Skeletal muscle tissue (tissue), 4 donors: ENCODE data around the gene HS3ST3A1. TPM values are rescaled to one million over a fixed set of nuclear protein-coding genes. Genes with fewer than 3 reads are reported as not detected.

ENCODE experiments used
- H3K27ac ChIP-seq: one replicate; pipeline ENCODE4 v1.7.0; 2013; ENCODE audit warnings: mild to moderate bottlenecking, low read depth, low read length, inconsistent platforms
- H3K27me3 ChIP-seq, 3 donors: one replicate each; pipeline ENCODE4 v1.7.0; 2013; ENCODE audit warnings: low read length in 3 of 3; ENCODE audit not compliant: control insufficient read depth in 3 of 3, insufficient read depth in 3 of 3
- H3K36me3 ChIP-seq, 3 donors: one replicate each; pipeline ENCODE4 v1.7.0; 2013; ENCODE audit warnings: low read length in 3 of 3; ENCODE audit not compliant: control insufficient read depth in 3 of 3, insufficient read depth in 3 of 3
- H3K4me1 ChIP-seq, 3 donors: one replicate each; pipeline ENCODE4 v1.7.0; 2013; ENCODE audit warnings: low read length in 3 of 3, mild to moderate bottlenecking in 3 of 3; ENCODE audit not compliant: control insufficient read depth in 3 of 3, insufficient read depth in 3 of 3
- H3K4me3 ChIP-seq, 3 donors: one replicate each; pipeline ENCODE4 v1.7.0; 2013; ENCODE audit warnings: low read length in 3 of 3
- H3K9ac ChIP-seq, 3 donors: one replicate each; pipeline ENCODE4 v1.7.0; 2013; ENCODE audit warnings: low read length in 3 of 3, mild to moderate bottlenecking in 3 of 3, moderate library complexity in 2 of 3, low read depth in 1 of 3
- H3K9me3 ChIP-seq, 3 donors: one replicate each; pipeline ENCODE4 v1.7.0; 2013; ENCODE audit warnings: low read length in 3 of 3; ENCODE audit not compliant: control insufficient read depth in 3 of 3
- total RNA-seq: library from RNA; depleted of rRNA; stranded (reverse); fragments of >200 nt; gene quantifications from one replicate; pipeline ENCODE4 v1.2.3, GENCODE V29; 2014
- donor health status: Osteomylitis.

HS3ST3A1 gene
- total RNA-seq, 1 donor from 2014 or later: 2.1 TPM

- H3K27me3 ChIP-seq: no peaks in the 10 kb centered on the region
- H3K9me3 ChIP-seq: peaks cover 4 to 11% (median 5%) of the 10 kb centered on the region in 3 donors
- no peak overlapping the region for H3K27ac ChIP-seq
Observed at GRCh38 chr17:13485327-13485726, 116.4 kb downstream of the HS3ST3A1 start.

GRCh38 chr17:13484020-13484419, 117.7 kb downstream of the HS3ST3A1 start:
- Histone ChIP-seq H3K36me3 (no peaks in the 10 kb centered on the region), H3K4me3 (no peak overlapping the region)

More at GRCh38 chr17:13485327-13485726, 116.4 kb downstream of the HS3ST3A1 start:
- no peaks in the 10 kb centered on the region for H3K4me1 ChIP-seq
- H3K36me3 ChIP-seq: no peaks in the 10 kb centered on the region
- H3K4me3 ChIP-seq: no peak overlapping the region
- no peak overlapping the region for H3K9ac ChIP-seq

GRCh38 chr17:13480877-13481276, 120.9 kb downstream of the HS3ST3A1 start:
- Histone ChIP-seq H3K27me3 (no peaks in the 10 kb centered on the region), H3K9ac (no peak overlapping the region), H3K4me3 (no peak overlapping the region), H3K27ac (no peak overlapping the region), H3K9me3 (peaks cover 4 to 11% (median 5%) of the 10 kb centered on the region in 3 donors), H3K4me1 (no peaks in the 10 kb centered on the region), H3K36me3 (no peaks in the 10 kb centered on the region)

More at GRCh38 chr17:13484020-13484419, 117.7 kb downstream of the HS3ST3A1 start:
- Histone ChIP-seq H3K27ac (no peak overlapping the region), H3K9me3 (peaks cover 4 to 11% (median 5%) of the 10 kb centered on the region in 3 donors), H3K4me1 (no peaks in the 10 kb centered on the region), H3K27me3 (no peaks in the 10 kb centered on the region), H3K9ac (no peak overlapping the region)

GRCh38 chr17:13478326-13478830, 123.4 kb downstream of the HS3ST3A1 start:
- Histone ChIP-seq H3K36me3 (no peaks in the 10 kb centered on the region), H3K9ac (no peak overlapping the region), H3K27ac (no peak overlapping the region), H3K4me1 (no peaks in the 10 kb centered on the region), H3K4me3 (no peak overlapping the region), H3K27me3 (no peaks in the 10 kb centered on the region), H3K9me3 (peaks cover 4 to 11% (median 5%) of the 10 kb centered on the region in 3 donors)

DNA sequence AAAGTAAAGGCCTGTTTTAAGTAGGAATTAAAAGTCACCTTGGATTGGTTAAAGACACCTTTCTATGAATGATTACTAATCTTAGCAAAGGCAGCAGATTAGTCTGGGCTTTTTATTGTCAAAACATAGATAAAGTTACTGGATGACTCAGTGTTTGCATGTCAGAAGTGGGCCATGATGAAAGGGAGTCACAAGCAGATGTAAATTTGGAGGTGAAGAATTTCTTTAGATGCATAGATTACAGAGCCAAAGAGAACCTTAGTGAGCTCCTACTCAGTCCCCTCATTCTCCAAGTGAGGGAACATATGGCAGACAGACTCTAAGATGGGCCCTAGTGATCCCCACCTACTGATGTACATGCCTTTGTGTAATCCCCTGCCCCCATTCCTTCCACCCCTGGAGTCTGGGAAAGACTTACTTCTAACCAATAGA, 124.5 kb downstream of the HS3ST3A1 start:
- Histone ChIP-seq H3K9ac (no peak overlapping the region), H3K9me3 (peaks cover 4 to 11% (median 5%) of the 10 kb centered on the region in 3 donors), H3K27ac (no peak overlapping the region), H3K4me3 (no peak overlapping the region), H3K4me1 (no peaks in the 10 kb centered on the region), H3K36me3 (no peaks in the 10 kb centered on the region), H3K27me3 (no peaks in the 10 kb centered on the region)

- Histone ChIP-seq H3K27me3 (no peaks in the 10 kb centered on the region), H3K27ac (no peak overlapping the region), H3K4me3 (no peak overlapping the region), H3K4me1 (no peaks in the 10 kb centered on the region), H3K36me3 (no peaks in the 10 kb centered on the region), H3K9ac (no peak overlapping the region), H3K9me3 (peaks cover 4 to 11% (median 5%) of the 10 kb centered on the region in 3 donors)
Observed at GRCh38 chr17:13476720-13477119, 125.0 kb downstream of the HS3ST3A1 start.

- no peak overlapping the region for H3K9ac ChIP-seq
- H3K27me3 ChIP-seq: no peaks in the 10 kb centered on the region
- H3K4me1 ChIP-seq: no peaks in the 10 kb centered on the region
- H3K27ac ChIP-seq: no peak overlapping the region
- peaks cover 0 to 3% (median 0%) of the 10 kb centered on the region in 3 donors for H3K9me3 ChIP-seq
- H3K36me3 ChIP-seq: no peaks in the 10 kb centered on the region
- H3K4me3 ChIP-seq: no peak overlapping the region
Observed at GRCh38 chr17:13475574-13476223, 126.0 kb downstream of the HS3ST3A1 start.

DNA sequence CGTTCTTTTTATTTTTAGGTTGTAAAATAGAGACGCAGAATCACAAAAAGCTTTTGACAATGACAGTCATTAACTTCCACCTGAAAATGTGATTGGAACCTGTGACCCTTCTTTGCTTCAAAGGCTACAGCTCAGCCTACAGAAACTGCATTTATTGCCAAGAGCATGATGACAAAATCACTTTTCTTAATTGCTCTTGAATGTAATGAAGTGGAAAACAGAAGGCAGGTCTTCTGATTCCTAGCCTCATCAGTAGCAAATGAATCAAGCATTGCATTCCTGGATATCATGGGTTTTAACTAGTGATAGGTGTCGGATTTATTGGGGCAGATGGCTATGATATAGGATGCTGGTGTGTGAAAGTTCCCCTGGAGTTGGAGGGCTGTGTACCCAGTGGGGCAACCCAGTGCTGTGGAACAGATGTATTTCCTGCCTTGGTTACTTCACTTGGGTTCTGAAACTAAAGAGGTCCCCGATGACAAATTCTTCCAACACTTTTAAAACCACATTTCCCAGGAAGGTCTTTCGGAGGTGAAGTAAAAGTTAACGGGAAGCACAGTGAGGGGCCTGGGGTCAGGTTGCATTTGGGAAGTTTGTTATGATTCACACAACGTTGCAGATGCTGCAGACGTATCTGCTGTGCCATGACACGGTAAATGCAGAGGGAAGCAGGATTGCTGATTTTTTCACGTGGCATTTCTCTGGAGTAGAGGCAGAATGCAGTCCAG, 127.5 kb downstream of the HS3ST3A1 start:
- H3K9me3 ChIP-seq: no peaks in the 10 kb centered on the region
- H3K36me3 ChIP-seq: no peaks in the 10 kb centered on the region
- H3K27ac ChIP-seq: no peak overlapping the region
- H3K4me1 ChIP-seq: no peaks in the 10 kb centered on the region
- no peak overlapping the region for H3K9ac ChIP-seq
- H3K27me3 ChIP-seq: no peaks in the 10 kb centered on the region
- no peak overlapping the region for H3K4me3 ChIP-seq

- Histone ChIP-seq H3K4me1 (no peaks in the 10 kb centered on the region), H3K9me3 (no peaks in the 10 kb centered on the region), H3K4me3 (no peak overlapping the region), H3K9ac (no peak overlapping the region), H3K27me3 (no peaks in the 10 kb centered on the region), H3K36me3 (no peaks in the 10 kb centered on the region), H3K27ac (no peak overlapping the region)
Observed at GRCh38 chr17:13465678-13466077, 136.1 kb downstream of the HS3ST3A1 start.

DNA sequence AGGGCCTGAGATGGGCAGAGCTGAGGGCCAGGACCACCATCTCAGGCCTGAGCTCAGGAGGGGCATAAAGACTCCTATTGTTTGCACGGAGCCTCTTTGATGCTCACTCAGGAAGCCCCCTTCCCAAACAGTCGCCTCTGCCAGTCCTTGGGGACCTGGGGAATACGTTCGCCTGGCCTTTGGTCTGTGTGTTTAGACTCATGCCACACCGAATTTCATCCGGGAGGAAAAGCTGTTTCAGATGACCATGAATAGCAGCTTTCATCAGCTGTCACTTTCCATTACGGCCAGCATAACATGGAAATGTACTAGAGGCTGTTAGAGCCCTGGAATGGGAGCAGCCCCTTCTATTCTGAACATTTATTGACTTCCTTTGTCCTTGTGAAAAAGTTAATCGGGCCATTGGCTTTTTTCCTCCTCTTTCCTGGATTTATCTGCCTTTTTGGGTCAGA, 139.0 kb downstream of the HS3ST3A1 start:
- Histone ChIP-seq H3K9me3 (no peaks in the 10 kb centered on the region), H3K27ac (no peak overlapping the region), H3K27me3 (peaks cover 0 to 7% (median 0%) of the 10 kb centered on the region in 3 donors), H3K9ac (no peak overlapping the region), H3K4me3 (no peak overlapping the region), H3K36me3 (no peaks in the 10 kb centered on the region), H3K4me1 (no peaks in the 10 kb centered on the region)
